Fibroblast of lung (primary cell): ENCODE data around the gene C1orf185. TPM values are rescaled to one million over a fixed set of nuclear protein-coding genes. Genes with fewer than 3 reads are reported as not detected.
A peak's percentile ranks its signal among the peaks of the same experiment; 100 is the strongest.

Experiments
- DNase-seq, 2 donors: peaks; one replicate each; pipeline versions ENCODE4 v3.0.0 to v3.0.0-alpha.2; 2010; ENCODE audit warnings: low read depth in 2 of 2
- H2AFZ ChIP-seq: 2 replicates; pipeline ENCODE4 v1.5.1; 2012; ENCODE audit warnings: low read length, control low read depth, inconsistent platforms
- H3K27ac ChIP-seq: 2 replicates; pipeline ENCODE4 v1.5.1; 2011; ENCODE audit warnings: low read length, control low read depth; ENCODE audit not compliant: insufficient read depth
- H3K27me3 ChIP-seq: 2 replicates; pipeline ENCODE4 v1.5.1; 2011; ENCODE audit warnings: mild to moderate bottlenecking, low read length; ENCODE audit not compliant: control insufficient read depth, insufficient read depth
- H3K36me3 ChIP-seq: 2 replicates; pipeline ENCODE4 v1.5.1; 2011; ENCODE audit warnings: low read length; ENCODE audit not compliant: control insufficient read depth, insufficient read depth
- H3K4me1 ChIP-seq: 2 replicates; pipeline ENCODE4 v1.5.1; 2011; ENCODE audit warnings: low read length; ENCODE audit not compliant: control insufficient read depth, insufficient read depth; ENCODE audit errors: extremely low read depth
- H3K4me2 ChIP-seq: 2 replicates; pipeline ENCODE4 v1.5.1; 2011; ENCODE audit warnings: low read length, control low read depth; ENCODE audit not compliant: insufficient read depth; ENCODE audit errors: extremely low read depth
- H3K4me3 ChIP-seq, 4 experiments: fragments of 200-600 bp in 1 of 4; sonication (generic) in 1 of 4; replicated peaks in 1 of 4; 2 replicates each; pipeline ENCODE4 v1.5.1; 2011 to 2016; ENCODE audit warnings: low read length in 4 of 4, low read depth in 3 of 4, mild to moderate bottlenecking in 3 of 4, control low read depth in 2 of 4, inconsistent platforms in 1 of 4, mixed read lengths in 1 of 4; ENCODE audit not compliant: insufficient read depth in 1 of 4; ENCODE audit errors: control extremely low read depth in 1 of 4
- H3K79me2 ChIP-seq: 2 replicates; pipeline ENCODE4 v1.5.1; 2012; ENCODE audit warnings: mild to moderate bottlenecking, low read length, inconsistent platforms; ENCODE audit not compliant: control insufficient read depth, insufficient read depth
- H3K9ac ChIP-seq: 2 replicates; pipeline ENCODE4 v1.5.1; 2011; ENCODE audit warnings: mild to moderate bottlenecking, low read length, control low read depth; ENCODE audit not compliant: insufficient read depth
- H3K9me3 ChIP-seq: 2 replicates; pipeline ENCODE4 v1.5.1; 2012; ENCODE audit warnings: low read depth, low read length; ENCODE audit not compliant: control insufficient read depth, insufficient read depth
- H4K20me1 ChIP-seq: 2 replicates; pipeline ENCODE4 v1.5.1; 2011; ENCODE audit warnings: low read length; ENCODE audit not compliant: control insufficient read depth, insufficient read depth; ENCODE audit errors: extremely low read depth
- CTCF ChIP-seq, 2 donors: IDR thresholded peaks in 1 of 2; conservative IDR thresholded peaks in 1 of 2; 1 replicate in 1 of 2; 2 replicates in 1 of 2; pipeline ENCODE4 v1.5.1; 2011 to 2012; ENCODE audit warnings: low read length in 2 of 2, control low read depth in 1 of 2, inconsistent platforms in 1 of 2, low read depth in 1 of 2, mild to moderate bottlenecking in 1 of 2
- EZH2 ChIP-seq: IDR thresholded peaks from 2 replicates; pipeline ENCODE4 v1.5.1; 2012; ENCODE audit warnings: low read length, control low read depth, mild to moderate bottlenecking; ENCODE audit errors: missing control alignments
- polyA minus RNA-seq: library from RNA; depleted of rRNA, polyadenylated mRNA; stranded (reverse); fragments of >200 nt; gene quantifications from 2 replicates; pipeline ENCODE4 v1.2.3, GENCODE V29; 2011; ENCODE audit warnings: low replicate concordance
- polyA plus RNA-seq, 2 donors: library from polyadenylated mRNA; depleted of rRNA in 1 of 2; stranded (reverse) in 1 of 2; unstranded in 1 of 2; fragments of >200 nt; gene quantifications; 2 replicates each; pipeline ENCODE4 v1.2.1, GENCODE V29; 2011 to 2012; ENCODE audit warnings: missing spikeins in 1 of 2
- total RNA-seq: library from RNA; depleted of rRNA; stranded (reverse); fragments of >200 nt; gene quantifications from 2 replicates; pipeline ENCODE4 v1.2.1, GENCODE V29; 2014

C1orf185 gene
- not detected in 2 replicates for total RNA-seq
- not detected in 2 replicates for polyA plus RNA-seq
- polyA plus RNA-seq (2012), result not detected in 2 replicates
- polyA minus RNA-seq, result not detected in 2 replicates

GRCh38 chr1:51101976-51102375, at the start of gene C1orf185:
Gene C1orf185 (plus strand): TSS chr1:51102228. CDS start chr1:51102234, 6 bp downstream.
- TF ChIP-seq CTCF (conservative IDR thresholded peaks at IDR 0.05 in 1 of 2, IDR thresholded peaks at IDR 0.05 in 1 of 2; ENCODE audit: low read depth in 1 of 2, low read length in 2 of 2), result no peak
- no peak for TF ChIP-seq EZH2
- no peak within 1 kb of the TSS for H3K9ac ChIP-seq
- H3K4me2 ChIP-seq, result no peak within 1 kb of the TSS
- H3K4me1 ChIP-seq, result no peaks in the 10 kb centered on the region
- no peaks in the 10 kb centered on the region for H3K9me3 ChIP-seq
- no peaks in the 10 kb centered on the region for H3K79me2 ChIP-seq
- no peaks in the 10 kb centered on the region for H4K20me1 ChIP-seq
- H3K27me3 ChIP-seq, result no peaks in the 10 kb centered on the region
- no peak within 1 kb of the TSS for H3K27ac ChIP-seq
- no peak within 1 kb of the TSS for H2AFZ ChIP-seq
- no peak within 1 kb of the TSS for H3K4me3 ChIP-seq
- DNase-seq, result no peak
- no peaks in the 10 kb centered on the region for H3K36me3 ChIP-seq

DNA sequence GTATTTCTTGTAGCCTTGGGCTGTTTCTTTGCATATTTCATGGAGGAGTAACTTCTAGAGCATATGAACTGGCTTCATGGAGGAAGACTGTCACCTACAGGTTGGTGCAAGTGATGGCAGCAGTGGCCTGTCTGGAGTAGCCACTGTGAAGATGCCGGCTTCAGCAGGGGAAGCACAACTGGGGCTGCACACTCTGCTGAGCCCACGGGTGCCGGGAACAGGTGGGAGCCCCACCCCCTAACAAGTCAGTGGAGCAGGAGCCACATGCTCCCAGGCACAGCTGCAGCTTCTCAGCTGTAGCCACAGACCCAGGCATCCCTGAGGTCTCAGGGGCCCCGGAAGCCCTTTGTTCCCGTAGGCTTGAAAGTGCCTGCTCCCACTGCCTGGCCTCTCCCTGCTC, 43.2 kb upstream of the C1orf185 start:
- Histone ChIP-seq H3K9ac (no peak overlapping the region), H3K4me1 (peaks cover 6% of the 10 kb centered on the region), H3K79me2 (no peaks in the 10 kb centered on the region), H3K27ac (no peak overlapping the region), H3K9me3 (no peaks in the 10 kb centered on the region), H4K20me1 (no peaks in the 10 kb centered on the region), H3K4me2 (no peak overlapping the region), H2AFZ (no peak overlapping the region), H3K36me3 (no peaks in the 10 kb centered on the region), H3K4me3 (no peak overlapping the region), H3K27me3 (no peaks in the 10 kb centered on the region)
- TF ChIP-seq EZH2 (no peak), CTCF (conservative IDR thresholded peaks at IDR 0.05 in 1 of 2, IDR thresholded peaks at IDR 0.05 in 1 of 2; ENCODE audit: low read depth in 1 of 2, low read length in 2 of 2) (peak; percentile 41 to 45)
- DNase-seq, result peak; percentile 14 to 22

- no peaks in the 10 kb centered on the region for H3K79me2 ChIP-seq
- H3K9ac ChIP-seq, result no peak overlapping the region
- no peak for TF ChIP-seq EZH2
- no peak for TF ChIP-seq CTCF (conservative IDR thresholded peaks at IDR 0.05 in 1 of 2, IDR thresholded peaks at IDR 0.05 in 1 of 2; ENCODE audit: low read depth in 1 of 2, low read length in 2 of 2)
- DNase-seq, result peak in 1 of 2 donors; percentile 67
- no peak overlapping the region for H3K4me3 ChIP-seq
- no peaks in the 10 kb centered on the region for H3K9me3 ChIP-seq
- peaks cover 6% of the 10 kb centered on the region for H3K4me1 ChIP-seq
- no peak overlapping the region for H2AFZ ChIP-seq
- no peaks in the 10 kb centered on the region for H3K27me3 ChIP-seq
- H3K36me3 ChIP-seq, result no peaks in the 10 kb centered on the region
- H4K20me1 ChIP-seq, result no peaks in the 10 kb centered on the region
- no peak overlapping the region for H3K27ac ChIP-seq
- H3K4me2 ChIP-seq, result no peak overlapping the region
These were observed 40.7 kb upstream of the C1orf185 start for GRCh38 chr1:51061231-51061918.
